RWPE2 (cell line): Measurements from ENCODE around the gene LSS.
"Not testable (repeated sequence)": the region's sequence is repeated elsewhere in the genome, so short reads cannot be mapped to it uniquely, and the experiment has no call there.

Experiments used
- ATAC-seq: fragments of 200-7000 bp; cut with Tn5 transposase; 3 replicates; pipeline ENCODE4 v1.9.1; 2021; ENCODE audit warnings: low read depth
- DNase-seq: peaks from one replicate; pipeline ENCODE4 v3.0.0-alpha.2; 2020; ENCODE audit warnings: low spot score
- H3K27ac ChIP-seq: fragments of 450-650 bp; 2 replicates; pipeline ENCODE4 v1.5.1; 2017; ENCODE audit warnings: mild to moderate bottlenecking; ENCODE audit not compliant: poor library complexity, severe bottlenecking
- H3K27me3 ChIP-seq: fragments of 250-450 bp; sonication (Bioruptor Pico); 2 replicates; pipeline ENCODE4 v1.5.1; 2021; ENCODE audit warnings: mild to moderate bottlenecking, moderate library complexity; ENCODE audit not compliant: insufficient read depth, poor library complexity, severe bottlenecking
- H3K36me3 ChIP-seq: fragments of 250-450 bp; sonication (Bioruptor Pico); 2 replicates; pipeline ENCODE4 v1.5.1; 2020; ENCODE audit warnings: low read depth, mild to moderate bottlenecking, moderate library complexity
- H3K4me1 ChIP-seq: fragments of 250-450 bp; sonication (Bioruptor Pico); 2 replicates; pipeline ENCODE4 v1.5.1; 2021; ENCODE audit warnings: mild to moderate bottlenecking, moderate library complexity; ENCODE audit not compliant: insufficient read depth, poor library complexity, severe bottlenecking
- H3K4me3 ChIP-seq: fragments of 250-450 bp; sonication (Bioruptor Pico); 2 replicates; pipeline ENCODE4 v1.5.1; 2021; ENCODE audit warnings: mild to moderate bottlenecking, moderate library complexity; ENCODE audit not compliant: severe bottlenecking
- H3K9me3 ChIP-seq: fragments of 250-450 bp; sonication (Bioruptor Pico); 2 replicates; pipeline ENCODE4 v1.5.1; 2021; ENCODE audit warnings: mild to moderate bottlenecking, moderate library complexity; ENCODE audit not compliant: severe bottlenecking
- CTCF ChIP-seq: fragments of 450-650 bp; IDR thresholded peaks from one replicate; pipeline ENCODE4 v1.5.1; 2017; ENCODE audit warnings: mild to moderate bottlenecking, moderate library complexity; ENCODE audit not compliant: poor library complexity, severe bottlenecking

LSS gene

GRCh38 chr21:46141767-46142581 lies 86.6 kb downstream of the LSS start:
- Histone ChIP-seq H3K9me3 (no peaks in the 10 kb centered on the region), H3K4me3 (no peak overlapping the region), H3K27me3 (no peaks in the 10 kb centered on the region), H3K27ac (no peak overlapping the region), H3K36me3 (no peaks in the 10 kb centered on the region), H3K4me1 (peaks cover 3% of the 10 kb centered on the region)
- ATAC-seq (no peak), DNase-seq (no peak)
- no peak for TF ChIP-seq CTCF

GRCh38 chr21:46140352-46141003 lies 88.1 kb downstream of the LSS start:
- DNase-seq, H3K4me3 ChIP-seq, ATAC-seq, H3K27me3 ChIP-seq, H3K36me3 ChIP-seq, H3K4me1 ChIP-seq, H3K27ac ChIP-seq, H3K9me3 ChIP-seq: not testable (repeated sequence)

- H3K4me3 ChIP-seq = no peak overlapping the region
- DNase-seq = no peak
- no peaks in the 10 kb centered on the region for H3K27me3 ChIP-seq
- no peaks in the 10 kb centered on the region for H3K36me3 ChIP-seq
- no peak for TF ChIP-seq CTCF
- H3K9me3 ChIP-seq = no peaks in the 10 kb centered on the region
- H3K4me1 ChIP-seq = peaks cover 3% of the 10 kb centered on the region
- no peak overlapping the region for H3K27ac ChIP-seq
- ATAC-seq = no peak
These were observed 88.9 kb downstream of the LSS start for GRCh38 chr21:46139686-46140085.

- Histone ChIP-seq H3K27ac (no peak overlapping the region), H3K4me3 (no peak overlapping the region), H3K36me3 (no peaks in the 10 kb centered on the region), H3K9me3 (no peaks in the 10 kb centered on the region), H3K4me1 (no peaks in the 10 kb centered on the region), H3K27me3 (no peaks in the 10 kb centered on the region)
- no peak for TF ChIP-seq CTCF
- ATAC-seq (no peak), DNase-seq (no peak)
These were observed 90.1 kb downstream of the LSS start for GRCh38 chr21:46138383-46138970.
